GM19035 (cell line): Measurements from ENCODE around the gene STAG3.
"Not testable (repeated sequence)": the region's sequence is repeated elsewhere in the genome, so short reads cannot be mapped to it uniquely, and the experiment has no call there.

Experiments used
- ATAC-seq: cut with Tn5 transposase; IDR thresholded peaks from one replicate; pipeline ENCODE4 v1.9.1; 2021; ENCODE audit not compliant: unreplicated experiment

The STAG3 gene

DNA sequence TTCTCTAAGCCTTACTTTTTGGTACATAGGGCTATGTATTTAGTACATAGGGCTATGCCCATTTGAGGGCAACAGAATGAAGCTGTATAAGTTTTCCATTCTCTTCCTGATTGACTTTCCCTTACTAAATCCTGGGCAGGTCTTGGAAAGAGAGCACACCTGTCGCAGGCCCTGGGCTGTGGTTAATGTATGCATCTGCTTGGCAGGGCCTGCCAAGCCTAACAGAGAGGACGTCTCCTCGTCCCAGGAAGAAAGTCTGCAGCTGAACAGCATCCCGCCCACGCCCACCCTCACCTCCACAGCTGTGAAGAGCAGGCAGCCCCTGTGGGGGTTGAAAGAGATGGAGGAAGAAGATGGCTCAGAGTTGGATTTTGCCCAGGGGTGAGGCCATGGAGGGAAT lies 33.1 kb downstream of the STAG3 start:
- ATAC-seq: no peak

DNA sequence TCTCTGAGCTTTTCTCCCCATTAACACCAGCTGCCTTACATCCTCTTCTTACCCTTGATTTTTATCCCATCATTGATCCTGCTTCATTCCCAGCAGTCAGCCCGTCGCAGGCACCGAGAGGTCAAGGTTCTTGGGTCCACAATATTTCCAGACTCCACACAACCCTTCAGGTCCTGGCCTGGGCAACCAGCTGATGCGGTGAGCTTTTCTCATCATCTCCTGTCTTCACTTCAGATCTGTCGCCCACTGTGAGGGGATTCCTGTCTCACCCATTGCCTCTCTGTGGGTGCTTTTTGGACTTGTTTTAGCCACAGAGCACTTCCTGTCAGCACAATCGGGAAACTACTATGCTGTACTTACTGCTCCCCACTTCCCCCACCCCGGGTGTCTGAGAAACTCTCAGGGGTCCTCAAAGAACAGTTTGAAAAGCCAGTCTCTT lies 33.6 kb downstream of the STAG3 start:
- ATAC-seq: peak; percentile 42

DNA sequence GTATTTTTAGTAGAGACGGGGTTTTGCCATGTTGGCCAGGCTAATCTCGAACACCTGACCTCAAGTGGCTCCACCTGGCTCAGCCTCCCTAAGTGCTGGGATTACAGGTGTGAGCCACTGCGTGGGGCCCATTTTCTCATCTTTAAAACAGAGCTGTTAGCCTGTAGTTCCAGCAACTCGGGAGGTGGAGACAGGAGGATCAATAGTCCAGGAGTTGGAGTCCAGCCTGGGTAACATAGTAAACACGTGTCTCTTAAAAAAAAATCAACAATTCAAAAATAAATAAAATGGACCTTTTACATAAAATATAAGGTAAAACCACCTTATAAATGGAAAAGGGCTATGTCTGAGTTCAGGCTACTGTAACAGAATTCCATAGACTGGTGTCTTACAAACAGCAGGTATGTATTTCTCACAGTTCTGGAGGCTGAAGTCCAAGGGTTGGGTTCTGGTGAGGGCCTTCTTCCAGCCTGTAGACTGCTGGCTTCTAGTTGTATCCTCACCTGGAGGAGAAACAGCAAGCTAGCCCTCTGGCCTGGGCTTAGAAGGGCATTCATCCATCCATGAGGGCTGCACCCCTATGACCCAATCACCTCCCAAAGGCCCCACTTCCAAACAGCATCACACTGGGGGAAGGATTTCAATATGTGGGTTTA lies 35.0 kb downstream of the STAG3 start:
- no peak for ATAC-seq

DNA sequence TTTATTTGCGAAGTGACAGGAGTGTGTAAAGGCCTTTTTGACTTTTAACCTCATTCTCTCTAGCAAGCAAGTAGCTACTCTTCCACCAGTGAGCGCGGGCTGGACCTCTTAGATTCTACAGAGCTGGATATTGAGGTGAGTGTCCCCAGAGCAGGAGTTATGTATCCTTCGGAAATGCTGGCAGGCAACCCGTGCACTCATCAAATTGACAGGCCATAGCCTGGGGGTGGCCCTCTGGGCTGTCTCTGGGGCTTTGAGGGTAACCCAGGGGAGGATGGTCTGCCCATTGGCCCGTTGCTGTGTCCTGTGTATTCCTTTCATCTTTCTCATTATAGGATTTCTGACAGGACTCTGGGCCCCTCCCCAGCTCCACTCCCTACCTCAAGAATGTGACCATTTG lies 36.0 kb downstream of the STAG3 start:
- ATAC-seq: no peak

DNA sequence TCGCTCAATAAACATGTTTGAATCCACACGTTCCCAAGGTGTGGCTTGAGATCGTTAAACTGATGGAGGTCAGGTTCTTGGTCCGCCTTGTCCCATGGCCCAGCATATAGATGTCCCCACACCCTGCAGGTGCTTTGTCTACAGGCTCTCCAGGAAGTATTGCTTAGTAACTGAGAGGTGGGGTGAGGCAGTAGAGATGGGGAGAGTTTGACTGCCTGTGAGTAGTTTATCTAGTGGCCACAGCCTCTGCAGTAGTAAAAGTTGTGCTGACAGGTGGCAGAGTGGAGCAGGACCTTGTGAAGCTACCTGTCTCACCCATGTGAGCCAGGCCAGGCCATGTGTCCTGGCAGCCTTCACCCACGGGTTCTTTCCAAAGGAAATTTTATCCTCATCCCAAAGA lies 36.6 kb downstream of the STAG3 start:
- ATAC-seq: not testable (repeated sequence)

- ATAC-seq: no peak
Observed at GRCh38 chr7:100215895-100216294, 38.2 kb downstream of the STAG3 start.

DNA sequence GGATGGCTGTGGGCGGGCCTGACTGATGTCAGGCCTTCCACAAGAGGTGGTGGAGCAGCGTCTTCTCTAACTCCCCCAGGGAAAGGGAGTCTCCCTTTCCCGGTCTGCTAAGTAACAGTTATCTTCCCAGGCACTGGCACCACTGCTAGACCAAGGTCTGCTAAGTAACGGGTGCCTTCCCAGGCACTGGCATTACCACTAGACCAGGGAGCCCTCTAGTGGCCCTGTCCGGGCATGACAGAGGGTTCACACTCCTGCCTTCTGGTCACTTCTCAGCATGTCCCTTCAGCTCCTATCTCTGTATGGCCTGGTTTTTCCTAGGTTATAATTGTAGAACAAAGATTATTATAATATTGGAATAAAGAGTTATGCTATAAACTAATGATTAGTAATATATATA lies 40.2 kb downstream of the STAG3 start:
- peak; percentile 10 for ATAC-seq

DNA sequence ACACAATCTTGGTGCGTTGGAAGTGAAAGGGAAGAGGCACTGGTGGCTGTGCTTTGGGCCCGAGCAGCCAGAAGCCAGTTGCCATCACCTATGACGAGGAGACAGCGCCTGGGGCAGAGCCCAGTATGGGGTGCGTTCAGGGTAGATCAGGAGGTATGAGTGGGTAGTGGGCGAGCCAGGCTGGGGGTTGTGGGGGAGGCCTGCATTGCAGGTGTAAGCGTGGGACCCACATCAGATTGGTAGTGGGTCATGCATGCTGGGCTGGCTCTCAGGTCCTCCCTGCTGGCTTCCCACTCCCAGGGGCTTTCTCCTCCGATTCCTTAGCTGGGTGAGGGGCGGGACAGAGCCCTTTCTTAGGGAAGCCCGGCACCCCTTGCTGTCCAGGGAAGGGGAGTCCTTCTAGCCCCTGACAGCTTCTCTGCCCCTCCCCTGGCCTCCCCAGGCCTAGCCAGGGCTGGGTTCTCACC lies 41.6 kb downstream of the STAG3 start:
- no peak for ATAC-seq

DNA sequence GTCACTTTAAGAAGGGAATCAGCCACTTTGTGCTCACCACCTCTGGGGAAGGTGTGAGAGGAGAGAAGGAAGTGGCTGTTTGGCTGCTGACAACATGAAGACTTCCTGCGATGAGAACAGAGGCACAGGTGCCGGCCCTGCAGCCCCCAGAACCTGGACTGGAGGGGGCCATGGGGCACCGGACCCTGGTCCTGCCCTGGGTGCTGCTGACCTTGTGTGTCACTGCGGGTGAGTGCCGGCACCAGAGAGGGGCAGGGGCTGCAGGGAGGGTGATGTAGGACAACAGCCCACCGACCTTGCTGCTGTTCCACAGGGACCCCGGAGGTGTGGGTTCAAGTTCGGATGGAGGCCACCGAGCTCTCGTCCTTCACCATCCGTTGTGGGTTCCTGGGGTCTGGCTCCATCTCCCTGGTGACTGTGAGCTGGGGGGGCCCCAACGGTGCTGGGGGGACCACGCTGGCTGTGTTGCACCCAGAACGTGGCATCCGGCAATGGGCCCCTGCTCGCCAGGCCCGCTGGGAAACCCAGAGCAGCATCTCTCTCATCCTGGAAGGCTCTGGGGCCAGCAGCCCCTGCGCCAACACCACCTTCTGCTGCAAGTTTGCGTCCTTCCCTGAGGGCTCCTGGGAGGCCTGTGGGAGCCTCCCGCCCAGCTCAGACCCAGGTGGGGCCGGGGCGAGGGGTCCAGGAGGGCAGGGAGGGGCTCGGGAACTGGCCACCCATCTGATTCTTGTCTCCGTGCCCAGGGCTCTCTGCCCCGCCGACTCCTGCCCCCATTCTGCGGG lies 42.3 kb downstream of the STAG3 start, which contains the start of gene PVRIG:
PVRIG (plus strand) TSS at position 149 of the 785 bp plus-strand sequence; CDS start at position 171, 22 bp downstream.
- ATAC-seq: not testable (repeated sequence)

GRCh38 chr7:100220586-100221230 lies 43.0 kb downstream of the STAG3 start:
- no peak for ATAC-seq

DNA sequence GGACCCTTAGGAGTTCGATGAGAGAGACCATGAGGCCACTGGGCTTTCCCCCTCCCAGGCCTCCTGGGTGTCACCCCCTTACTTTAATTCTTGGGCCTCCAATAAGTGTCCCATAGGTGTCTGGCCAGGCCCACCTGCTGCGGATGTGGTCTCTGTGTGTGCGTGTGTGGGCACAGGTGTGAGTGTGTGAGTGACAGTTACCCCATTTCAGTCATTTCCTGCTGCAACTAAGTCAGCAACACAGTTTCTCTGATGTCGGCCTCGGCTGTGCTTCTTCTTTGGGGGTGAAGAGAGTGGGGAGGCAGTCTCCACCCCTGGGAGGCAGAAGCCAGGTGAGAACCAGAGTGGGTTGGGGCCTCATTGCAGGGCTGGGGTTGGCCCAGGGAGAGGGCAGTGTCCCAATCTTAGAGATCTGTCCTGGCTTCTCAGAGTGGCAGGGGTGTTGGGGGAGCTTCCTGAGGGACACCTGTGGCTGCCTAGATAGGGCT lies 43.6 kb downstream of the STAG3 start:
- peak; percentile 50 for ATAC-seq

- no peak for ATAC-seq
Observed at GRCh38 chr7:100221767-100222444, 44.2 kb downstream of the STAG3 start.

GRCh38 chr7:100222445-100223132 lies 44.9 kb downstream of the STAG3 start:
- ATAC-seq: no peak

DNA sequence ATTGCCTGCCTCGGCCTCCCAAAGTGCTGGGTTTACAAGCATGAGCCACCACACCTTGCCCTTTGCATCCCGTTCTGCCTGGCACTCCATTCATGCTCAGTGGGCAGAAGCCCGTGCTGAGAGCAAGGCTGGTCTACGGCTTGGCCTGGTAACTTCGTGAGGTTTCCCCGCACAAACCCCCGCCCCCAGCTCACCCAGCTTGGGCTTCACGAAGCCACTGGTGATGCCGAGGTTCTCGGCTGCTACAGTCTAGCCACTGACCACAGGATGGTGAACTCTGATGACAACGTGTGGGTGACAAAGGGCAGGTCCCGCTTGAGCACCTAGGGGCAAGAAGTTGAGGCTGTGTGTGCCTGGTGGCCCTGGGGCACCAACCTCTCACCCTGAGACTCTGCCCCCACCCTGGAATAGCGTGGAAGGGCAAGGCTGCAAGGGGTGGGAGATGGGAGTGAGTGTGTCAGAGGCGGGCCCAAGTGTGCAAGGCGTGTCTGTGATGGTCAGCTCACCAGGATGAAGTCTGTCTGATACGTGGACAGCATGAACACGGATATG lies 45.7 kb downstream of the STAG3 start:
- ATAC-seq: not testable (repeated sequence)

GRCh38 chr7:100224891-100225290 lies 47.2 kb downstream of the STAG3 start:
- not testable (repeated sequence) for ATAC-seq

DNA sequence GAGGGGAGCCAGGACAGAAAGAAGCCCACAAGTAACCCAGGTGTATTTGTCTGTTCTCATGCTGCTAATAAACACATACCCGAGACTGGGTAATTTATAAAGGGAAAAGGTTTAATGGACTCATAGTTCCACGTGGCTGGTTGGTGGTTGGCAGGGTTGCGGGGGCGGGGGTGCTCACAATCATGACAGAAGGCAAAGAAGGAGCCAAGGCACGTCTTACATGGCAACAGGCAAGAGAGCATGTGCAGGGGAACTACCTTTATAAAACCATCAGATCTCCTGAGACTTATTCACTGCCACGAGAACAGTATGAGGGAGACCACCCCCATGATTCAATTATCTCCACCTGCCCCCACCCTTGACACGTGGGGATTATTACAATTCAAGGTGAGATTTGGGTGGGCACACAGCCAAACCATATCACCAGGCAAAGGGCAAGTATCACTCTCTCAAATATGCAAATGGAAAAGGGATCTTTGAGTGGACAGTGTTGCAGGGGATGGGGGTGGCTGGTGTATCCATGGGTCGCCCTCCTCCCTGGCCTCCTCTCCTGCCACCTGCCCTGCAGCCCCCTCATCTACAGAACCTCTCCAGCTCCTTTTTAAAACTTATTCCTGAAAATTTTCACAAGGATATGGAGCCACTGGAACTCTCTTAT lies 57.1 kb downstream of the STAG3 start:
- ATAC-seq: not testable (repeated sequence)

DNA sequence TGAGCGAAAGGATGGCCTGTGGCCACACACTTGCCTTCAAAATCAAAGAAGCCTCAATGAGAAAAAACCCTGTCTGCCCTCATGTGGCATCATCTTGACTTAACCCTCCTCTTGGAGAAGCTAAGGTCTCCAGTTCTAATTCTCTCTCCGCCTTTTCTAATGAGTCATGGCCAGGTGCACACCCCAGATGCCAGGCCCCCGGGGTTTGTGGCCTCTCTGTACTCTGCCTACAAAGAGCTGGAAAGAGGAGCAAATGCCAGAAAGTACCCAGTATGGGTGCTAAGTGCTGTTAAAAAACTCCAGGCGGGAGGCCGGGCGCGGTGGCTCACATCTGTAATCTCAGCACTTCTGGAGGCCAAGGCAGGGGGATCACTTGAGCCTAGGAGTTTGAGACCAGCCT lies 62.3 kb downstream of the STAG3 start:
- ATAC-seq: not testable (repeated sequence)

GRCh38 chr7:100243385-100243784 lies 65.7 kb downstream of the STAG3 start:
- not testable (repeated sequence) for ATAC-seq

DNA sequence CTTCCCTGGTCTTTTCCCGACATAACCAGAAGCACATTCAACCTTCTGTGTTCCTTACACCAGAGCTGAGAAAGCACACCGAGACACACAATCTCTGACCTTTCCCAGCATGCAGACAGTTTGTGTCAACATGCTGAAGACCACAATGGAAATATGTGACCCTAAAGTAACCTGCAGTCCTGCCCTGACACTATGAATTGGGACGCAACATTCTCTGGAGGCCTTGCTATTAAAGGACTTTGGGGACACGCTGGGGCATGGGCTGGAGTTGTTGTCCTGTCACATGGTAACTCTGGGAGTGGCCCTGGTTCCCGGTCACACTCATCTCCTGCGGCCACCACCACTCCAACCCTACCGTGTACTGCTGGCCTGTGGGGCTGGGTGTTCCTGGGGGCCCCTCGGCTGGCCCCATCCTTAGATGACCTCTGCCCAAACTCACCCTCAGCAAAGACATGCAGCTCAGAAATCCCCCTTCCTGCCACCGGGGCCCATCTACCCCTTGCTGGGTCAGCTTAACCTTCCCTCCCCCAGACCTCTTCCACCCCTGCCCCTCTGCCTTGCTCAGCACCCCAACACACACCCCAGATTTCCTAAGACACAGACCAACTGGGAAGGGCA lies 67.4 kb downstream of the STAG3 start:
- ATAC-seq: not testable (repeated sequence)
